Gastroesophageal sphincter (tissue), 2 donors: ENCODE results near the gene CADPS2.

Source experiments
- EP300 ChIP-seq: sonication (generic); formaldehyde crosslinking; IDR thresholded peaks from one replicate; pipeline ENCODE4 v1.6.1; 2017; ENCODE audit warnings: antibody characterized with exemption, mild to moderate bottlenecking
- POLR2AphosphoS5 ChIP-seq: sonication (generic); formaldehyde crosslinking; IDR thresholded peaks from one replicate; pipeline ENCODE4 v1.6.1; 2017; ENCODE audit warnings: antibody characterized with exemption

- TF ChIP-seq EP300 (no peak), POLR2AphosphoS5 (no peak)
These were observed 243.0 kb downstream of the CADPS2 start for GRCh38 chr7:122643250-122643649.
